ENCODE measurements around the gene DAP.
A peak's percentile ranks its signal among the peaks of the same experiment; 100 is the strongest.
"Not testable (repeated sequence)": the region's sequence is repeated elsewhere in the genome, so short reads cannot be mapped to it uniquely, and the experiment has no call there.

DAP gene

GRCh38 chr5:10635867-10636350 lies 125.1 kb downstream of the DAP start:
- DNase-seq (ENCODE audit: low read depth in 2 of 2, low spot score in 1 of 2), result no peak

DNA sequence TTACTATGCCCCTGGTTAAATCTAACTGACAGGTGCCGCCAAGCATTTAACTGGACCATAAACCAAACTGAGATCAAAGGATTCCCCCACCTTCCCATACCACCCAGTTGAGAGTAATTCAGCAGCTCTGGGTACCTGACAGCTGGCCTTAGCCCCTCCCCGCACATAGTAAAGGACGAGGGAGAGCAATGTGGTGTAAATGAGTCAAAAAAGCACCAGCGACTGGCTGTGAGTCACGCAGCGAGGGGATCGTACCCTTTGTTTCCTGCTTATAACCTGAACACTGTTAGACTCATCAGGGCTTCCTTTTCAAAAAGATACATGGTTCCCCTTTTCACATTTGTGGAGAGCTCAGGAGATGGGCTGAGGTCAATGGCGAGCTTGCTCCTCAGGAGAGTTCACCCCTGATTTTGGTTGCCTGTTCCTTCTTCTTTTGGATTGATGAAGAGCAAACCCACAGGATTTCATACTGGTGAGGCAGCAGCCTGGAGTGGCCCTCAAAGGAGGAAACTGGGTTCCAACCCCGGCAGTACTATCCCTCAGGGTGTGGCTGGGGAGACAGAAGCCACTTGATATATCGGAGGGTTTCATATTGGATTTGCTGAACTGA lies 125.7 kb downstream of the DAP start:
- peak; percentile 17 to 53 for DNase-seq (ENCODE audit: low read depth in 2 of 2, low spot score in 1 of 2)

DNA sequence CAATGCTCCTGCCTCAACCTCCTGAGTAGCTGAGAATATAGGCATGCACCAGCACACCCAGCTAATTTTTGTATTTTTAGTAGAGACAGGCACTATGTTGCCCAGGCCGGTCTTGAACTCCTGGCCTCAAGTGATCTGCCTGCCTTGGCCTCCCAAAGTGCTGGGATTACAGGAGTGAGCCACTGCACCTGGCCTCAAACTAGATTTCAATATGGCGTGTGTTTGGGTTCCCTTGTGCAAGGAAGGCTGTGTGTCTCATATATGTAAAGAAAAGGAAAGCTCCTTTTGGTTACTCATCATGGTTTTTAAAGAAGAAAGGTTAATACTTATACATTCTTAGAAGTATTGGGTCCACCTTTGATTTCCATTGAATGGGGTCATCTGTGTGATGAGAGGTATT lies 126.5 kb downstream of the DAP start:
- no peak for DNase-seq (ENCODE audit: low read depth in 2 of 2, low spot score in 1 of 2)

GRCh38 chr5:10634050-10634449 lies 127.0 kb downstream of the DAP start:
- DNase-seq (ENCODE audit: low read depth in 2 of 2, low spot score in 1 of 2), result no peak

GRCh38 chr5:10633271-10634049 lies 127.6 kb downstream of the DAP start:
- no peak for DNase-seq (ENCODE audit: low read depth in 2 of 2, low spot score in 1 of 2)

DNA sequence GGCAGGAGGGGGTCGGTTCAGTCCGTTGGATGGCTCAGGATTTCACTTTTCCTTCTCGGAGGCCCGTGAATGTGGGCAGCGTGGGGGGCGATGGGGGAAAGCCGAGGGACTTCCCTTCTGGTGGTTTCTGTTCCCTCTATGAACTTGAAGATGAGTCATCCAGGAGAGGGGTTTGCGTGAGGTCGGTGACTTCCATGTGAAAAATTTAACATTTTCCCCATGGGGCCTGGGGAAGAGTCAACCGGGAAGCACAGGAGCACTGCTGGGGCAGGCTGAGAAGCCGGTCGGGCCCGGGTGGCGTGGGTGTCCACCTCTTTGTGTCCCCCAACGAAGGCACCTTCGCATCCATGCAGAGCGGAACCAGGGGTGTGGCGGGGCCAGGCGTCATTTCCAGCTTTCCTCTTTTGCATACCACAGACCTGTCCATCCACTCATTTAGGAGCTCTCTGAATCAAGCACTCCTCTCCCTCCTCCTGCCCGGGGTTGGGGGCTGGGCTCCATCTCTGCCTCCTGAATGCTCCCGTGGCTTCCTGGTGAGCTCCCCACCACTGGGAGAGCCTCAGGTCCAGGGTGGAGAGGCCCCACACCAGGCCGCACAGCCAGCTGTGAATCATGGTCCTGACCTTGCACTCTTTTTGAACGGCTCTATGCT lies 128.8 kb downstream of the DAP start:
- DNase-seq (ENCODE audit: low read depth in 2 of 2, low spot score in 1 of 2), result peak in 1 of 2 donors; percentile 7

GRCh38 chr5:10631316-10631996 lies 129.6 kb downstream of the DAP start:
- DNase-seq (ENCODE audit: low read depth in 2 of 2, low spot score in 1 of 2), result no peak

GRCh38 chr5:10630744-10631143 lies 130.3 kb downstream of the DAP start:
- not testable (repeated sequence) for DNase-seq (ENCODE audit: low read depth in 2 of 2, low spot score in 1 of 2)

GRCh38 chr5:10630126-10630525 lies 130.9 kb downstream of the DAP start:
- DNase-seq (ENCODE audit: low read depth in 2 of 2, low spot score in 1 of 2), result no peak

GRCh38 chr5:10629682-10630081 lies 131.4 kb downstream of the DAP start:
- DNase-seq (ENCODE audit: low read depth in 2 of 2, low spot score in 1 of 2), result no peak
